HEK293 (cell line): Measurements from ENCODE around the gene CDKN2AIP.

ENCODE experiments used
- ATF2 ChIP-seq: fragments of 450-650 bp; formaldehyde crosslinking; IDR thresholded peaks from 2 replicates; pipeline ENCODE4 v1.5.1; 2016; ENCODE audit warnings: missing biosample characterization, missing genetic modification characterization, low read depth
- CTCF ChIP-seq: fragments of 450-650 bp; formaldehyde crosslinking; IDR thresholded peaks from 2 replicates; pipeline ENCODE4 v1.5.1; 2016; ENCODE audit warnings: missing biosample characterization, missing genetic modification characterization
- HIC1 ChIP-seq: fragments of 450-650 bp; formaldehyde crosslinking; IDR thresholded peaks from 2 replicates; pipeline ENCODE4 v1.5.1; 2016; ENCODE audit warnings: missing biosample characterization, missing genetic modification characterization
- KLF16 ChIP-seq: fragments of 450-650 bp; formaldehyde crosslinking; IDR thresholded peaks from 2 replicates; pipeline ENCODE4 v1.5.1; 2017; ENCODE audit warnings: missing biosample characterization, missing genetic modification characterization
- KLF7 ChIP-seq: fragments of 450-650 bp; formaldehyde crosslinking; IDR thresholded peaks from 2 replicates; pipeline ENCODE4 v1.5.1; 2016; ENCODE audit warnings: missing biosample characterization, missing genetic modification characterization, borderline replicate concordance
- KLF8 ChIP-seq: fragments of 450-650 bp; formaldehyde crosslinking; IDR thresholded peaks from 2 replicates; pipeline ENCODE4 v1.5.1; 2016; ENCODE audit warnings: missing biosample characterization, missing genetic modification characterization
- PATZ1 ChIP-seq: fragments of 450-650 bp; formaldehyde crosslinking; IDR thresholded peaks from 2 replicates; pipeline ENCODE4 v1.5.1; 2016; ENCODE audit warnings: missing biosample characterization, missing genetic modification characterization
- PRDM2 ChIP-seq: fragments of 450-650 bp; formaldehyde crosslinking; IDR thresholded peaks from 2 replicates; pipeline ENCODE4 v1.5.1; 2016; ENCODE audit warnings: missing biosample characterization, missing genetic modification characterization, borderline replicate concordance
- PRDM6 ChIP-seq: fragments of 450-650 bp; formaldehyde crosslinking; IDR thresholded peaks from 2 replicates; pipeline ENCODE4 v1.5.1; 2017; ENCODE audit warnings: missing biosample characterization, missing genetic modification characterization
- SALL2 ChIP-seq: fragments of 450-650 bp; formaldehyde crosslinking; IDR thresholded peaks from 2 replicates; pipeline ENCODE4 v1.5.0; 2017; ENCODE audit warnings: missing biosample characterization, mild to moderate bottlenecking, missing genetic modification characterization, borderline replicate concordance
- SCRT2 ChIP-seq: fragments of 450-650 bp; formaldehyde crosslinking; IDR thresholded peaks from 2 replicates; pipeline ENCODE4 v1.5.1; 2016; ENCODE audit warnings: missing biosample characterization, missing genetic modification characterization
- ZBTB20 ChIP-seq: fragments of 450-650 bp; formaldehyde crosslinking; IDR thresholded peaks from 2 replicates; pipeline ENCODE4 v1.5.1; 2016; ENCODE audit warnings: missing biosample characterization, missing genetic modification characterization
- ZNF239 ChIP-seq: fragments of 450-650 bp; formaldehyde crosslinking; IDR thresholded peaks from 2 replicates; pipeline ENCODE4 v1.5.1; 2016; ENCODE audit warnings: missing biosample characterization, missing genetic modification characterization
- ZNF404 ChIP-seq: fragments of 450-650 bp; formaldehyde crosslinking; IDR thresholded peaks from 2 replicates; pipeline ENCODE4 v1.5.1; 2017; ENCODE audit warnings: missing biosample characterization, missing genetic modification characterization
- ZNF426 ChIP-seq: fragments of 450-650 bp; formaldehyde crosslinking; IDR thresholded peaks from 2 replicates; pipeline ENCODE4 v1.5.1; 2017; ENCODE audit warnings: missing biosample characterization, missing genetic modification characterization, mild to moderate bottlenecking, inconsistent platforms, moderate library complexity
- ZNF488 ChIP-seq: fragments of 450-650 bp; formaldehyde crosslinking; IDR thresholded peaks from 2 replicates; pipeline ENCODE4 v1.5.1; 2016; ENCODE audit warnings: missing biosample characterization, missing genetic modification characterization
- ZNF600 ChIP-seq: fragments of 450-650 bp; formaldehyde crosslinking; IDR thresholded peaks from 2 replicates; pipeline ENCODE4 v1.5.1; 2016; ENCODE audit warnings: missing biosample characterization, missing genetic modification characterization
- ZSCAN16 ChIP-seq: fragments of 450-650 bp; formaldehyde crosslinking; IDR thresholded peaks from 2 replicates; pipeline ENCODE4 v1.5.1; 2016; ENCODE audit warnings: missing biosample characterization, missing genetic modification characterization
- ZSCAN4 ChIP-seq: fragments of 450-650 bp; formaldehyde crosslinking; IDR thresholded peaks from 2 replicates; pipeline ENCODE4 v1.5.1; 2017; ENCODE audit warnings: missing biosample characterization, missing genetic modification characterization
- ZXDB ChIP-seq: fragments of 450-650 bp; formaldehyde crosslinking; IDR thresholded peaks from 2 replicates; pipeline ENCODE4 v1.5.1; 2016; ENCODE audit warnings: missing biosample characterization, missing genetic modification characterization

The CDKN2AIP gene

GRCh38 chr4:183444214-183445096 is at the start of gene CDKN2AIP (continued):
- TF ChIP-seq ZXDB (tag by site-specific recombination) (peak; percentile 78), PATZ1 (tag by site-specific recombination) (peak; percentile 44), HIC1 (tag by site-specific recombination) (peak; percentile 70; the same call in 1 of the 2 replicates), ZNF426 (tag by site-specific recombination) (no peak), PRDM2 (tag by site-specific recombination) (no peak), SCRT2 (tag by site-specific recombination) (no peak), ZNF239 (tag by site-specific recombination) (no peak), KLF7 (tag by site-specific recombination) (peak; percentile 70), PRDM6 (tag by site-specific recombination) (no peak), CTCF (tag by site-specific recombination) (peak; percentile 84; the same call in 1 of the 2 replicates), ZNF600 (peak; percentile 50; the same call in 1 of the 2 replicates), ZNF404 (tag by site-specific recombination) (no peak), ZNF488 (tag by site-specific recombination) (no peak), KLF8 (tag by site-specific recombination) (peak; percentile 90; the same call in 1 of the 2 replicates), KLF16 (tag by site-specific recombination) (no peak), SALL2 (no peak), ZBTB20 (tag by site-specific recombination) (peak; percentile 24), ATF2 (tag by site-specific recombination) (no peak), ZSCAN4 (tag by site-specific recombination) (peak; percentile 22; the same call in 1 of the 2 replicates), ZSCAN16 (tag by site-specific recombination) (no peak)
